CMK (cell line): ENCODE results near the gene ANKMY1.

Experiments
- DNase-seq: peaks from one replicate; pipeline ENCODE4 v3.0.0-alpha.2; 2010; ENCODE audit warnings: low read depth

The ANKMY1 gene

GRCh38 chr2:240520130-240520973 is 37.4 kb downstream of the ANKMY1 start:
- no peak for DNase-seq

GRCh38 chr2:240519396-240520129 is 38.2 kb downstream of the ANKMY1 start:
- DNase-seq: no peak

- DNase-seq: no peak
Observed at GRCh38 chr2:240518981-240519380, 38.8 kb downstream of the ANKMY1 start.

- no peak for DNase-seq
Observed at GRCh38 chr2:240517342-240517741, 40.4 kb downstream of the ANKMY1 start.

GRCh38 chr2:240514631-240515030 is 43.2 kb downstream of the ANKMY1 start:
- no peak for DNase-seq

GRCh38 chr2:240513549-240514287 is 44.1 kb downstream of the ANKMY1 start:
- peak; percentile 60 for DNase-seq

- no peak for DNase-seq
Observed at GRCh38 chr2:240512666-240513535, 44.9 kb downstream of the ANKMY1 start.

GRCh38 chr2:240512109-240512485 is 45.7 kb downstream of the ANKMY1 start:
- no peak for DNase-seq

GRCh38 chr2:240511351-240512108 is 46.3 kb downstream of the ANKMY1 start:
- DNase-seq: no peak

- DNase-seq: no peak
Observed at GRCh38 chr2:240510513-240511210, 47.1 kb downstream of the ANKMY1 start.

GRCh38 chr2:240509667-240510512 is 47.9 kb downstream of the ANKMY1 start:
- DNase-seq: no peak

GRCh38 chr2:240508832-240509545 is 48.8 kb downstream of the ANKMY1 start:
- DNase-seq: no peak

- no peak for DNase-seq
Observed at GRCh38 chr2:240507778-240508251, 50.0 kb downstream of the ANKMY1 start.

GRCh38 chr2:240507060-240507777 is 50.6 kb downstream of the ANKMY1 start:
- no peak for DNase-seq

- no peak for DNase-seq
Observed at GRCh38 chr2:240506406-240507059, 51.3 kb downstream of the ANKMY1 start.

- no peak for DNase-seq
Observed at GRCh38 chr2:240505910-240506309, 51.9 kb downstream of the ANKMY1 start.

GRCh38 chr2:240503848-240504247 is 53.9 kb downstream of the ANKMY1 start:
- no peak for DNase-seq
